Nucleus accumbens (tissue), 56 donors: ENCODE data around the gene RPUSD4.

ENCODE experiments used
- DNase-seq, 56 donors: peaks; one replicate each; lab custom pipeline; 2025; lab: John Stamatoyannopoulos, UW

The RPUSD4 gene

GRCh38 chr11:126160345-126161022 lies 51.0 kb downstream of the RPUSD4 start:
- no peak for DNase-seq

DNA sequence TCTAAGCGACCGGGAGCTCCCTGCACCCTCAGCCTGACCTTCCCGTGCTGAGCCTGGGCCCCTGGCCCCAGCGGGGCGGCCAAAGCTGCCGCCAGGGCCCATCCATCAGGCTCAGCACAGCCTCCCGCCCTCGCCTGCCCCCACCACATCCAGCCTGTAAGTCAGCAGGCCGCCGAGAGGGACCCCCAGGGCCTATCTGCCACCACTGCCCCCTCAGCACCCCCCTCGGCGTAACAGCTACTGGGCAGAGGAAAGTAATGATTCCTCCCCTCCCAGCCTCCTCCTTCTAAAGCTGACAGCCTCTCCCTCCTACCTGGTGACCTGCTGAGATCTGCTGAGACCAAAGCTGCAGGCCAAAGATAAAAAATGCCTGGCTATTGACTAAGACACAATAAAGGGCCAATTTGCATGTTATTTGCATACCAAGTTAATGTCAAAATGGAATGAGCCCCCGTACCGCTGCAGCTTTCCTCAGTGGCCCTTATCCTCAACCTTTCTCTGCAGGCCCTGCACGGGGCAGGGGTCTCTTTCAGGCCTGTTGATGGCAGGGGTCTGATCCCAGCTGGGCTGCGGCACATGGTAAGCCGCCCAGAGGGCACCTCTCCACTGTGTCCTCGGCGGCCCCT lies 51.6 kb downstream of the RPUSD4 start:
- DNase-seq: no peak

DNA sequence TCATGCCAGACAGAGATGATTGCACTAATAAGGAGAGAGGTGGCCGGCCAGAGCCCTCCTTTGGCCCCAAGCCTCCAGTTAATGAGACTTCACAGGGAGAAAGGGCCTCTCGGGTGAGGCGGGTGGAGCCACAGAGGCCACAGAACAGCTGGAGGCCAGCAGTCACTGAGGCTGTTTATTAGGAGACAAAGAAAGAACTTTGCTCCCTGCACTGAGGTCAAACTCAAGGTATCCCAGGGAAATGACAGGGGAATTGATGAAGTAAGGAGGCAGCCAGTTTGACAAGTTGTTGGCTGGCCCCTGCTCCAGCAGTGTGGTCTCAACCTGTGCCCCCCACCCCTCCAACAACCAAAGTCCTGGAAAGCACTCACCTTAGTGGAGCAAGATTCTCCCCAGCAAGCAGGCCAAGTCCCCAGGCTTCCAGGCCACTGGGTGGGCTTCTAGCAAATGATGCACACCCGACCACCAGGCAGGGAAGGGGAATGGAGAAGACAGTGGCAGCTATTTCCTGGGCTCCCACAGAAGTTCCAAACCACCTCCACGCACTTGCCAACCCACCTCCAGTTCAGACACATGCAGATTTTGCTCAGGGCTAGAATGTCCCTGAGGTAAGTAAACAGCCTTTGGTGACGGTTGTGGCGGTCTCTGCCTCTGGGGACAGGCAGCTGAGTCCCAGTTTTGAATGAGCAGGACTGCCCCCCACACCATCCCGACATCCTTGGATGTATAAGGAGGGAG lies 53.2 kb downstream of the RPUSD4 start:
- no peak for DNase-seq

DNA sequence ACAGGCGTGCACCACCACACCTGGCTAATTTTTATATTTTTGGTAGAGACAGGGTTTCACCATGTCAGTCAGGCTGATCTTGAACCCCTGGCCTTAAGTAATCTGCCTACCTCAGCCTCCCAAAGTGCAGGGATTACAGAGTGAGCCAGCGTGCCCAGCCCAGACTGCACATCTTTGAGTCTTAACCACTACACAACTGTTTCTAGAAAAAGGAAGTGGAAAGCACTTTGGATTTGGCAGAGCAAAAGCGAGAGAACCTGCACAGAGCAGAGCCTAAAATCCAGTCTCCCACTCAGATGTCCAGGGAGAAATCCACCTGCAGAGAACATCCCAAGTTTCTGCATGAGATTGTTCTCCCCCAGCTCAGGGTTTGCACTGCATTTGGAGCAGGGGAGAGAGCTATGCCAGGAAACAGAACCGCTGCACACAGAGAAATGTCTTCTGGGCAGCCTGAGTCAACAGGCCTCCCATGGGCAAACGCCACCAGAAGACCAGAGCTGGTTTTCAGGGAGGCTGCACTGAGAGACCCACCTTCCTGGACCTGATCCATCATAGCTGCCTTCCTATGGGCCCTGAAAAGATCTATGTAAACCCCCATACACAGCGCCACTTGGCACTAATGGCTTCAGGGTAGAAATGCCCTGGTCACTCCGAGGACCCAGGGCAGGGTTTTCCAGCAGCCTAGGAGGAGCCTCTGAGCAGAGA lies 54.0 kb downstream of the RPUSD4 start:
- DNase-seq: no peak

DNA sequence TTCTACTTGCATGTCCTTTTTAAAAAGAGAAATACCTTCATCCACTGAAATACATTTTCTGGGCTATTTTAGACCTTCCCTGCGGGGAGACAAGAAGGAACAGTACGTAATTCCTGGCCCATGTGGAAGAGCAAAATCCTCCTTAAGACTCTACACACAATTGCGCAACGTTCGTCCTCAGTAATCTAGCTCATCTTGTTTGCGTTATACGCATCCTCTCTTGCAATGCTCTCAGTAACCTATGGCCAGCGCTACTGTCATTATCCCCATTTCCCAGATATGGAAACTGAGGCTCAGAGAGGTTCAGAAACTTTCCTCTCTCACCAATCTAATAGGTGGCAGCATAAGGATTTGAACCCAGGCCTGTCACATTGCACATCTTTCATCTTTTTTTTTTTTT lies 54.6 kb downstream of the RPUSD4 start:
- no peak for DNase-seq

- no peak for DNase-seq
These were observed 55.9 kb downstream of the RPUSD4 start for GRCh38 chr11:126155402-126156187.

DNA sequence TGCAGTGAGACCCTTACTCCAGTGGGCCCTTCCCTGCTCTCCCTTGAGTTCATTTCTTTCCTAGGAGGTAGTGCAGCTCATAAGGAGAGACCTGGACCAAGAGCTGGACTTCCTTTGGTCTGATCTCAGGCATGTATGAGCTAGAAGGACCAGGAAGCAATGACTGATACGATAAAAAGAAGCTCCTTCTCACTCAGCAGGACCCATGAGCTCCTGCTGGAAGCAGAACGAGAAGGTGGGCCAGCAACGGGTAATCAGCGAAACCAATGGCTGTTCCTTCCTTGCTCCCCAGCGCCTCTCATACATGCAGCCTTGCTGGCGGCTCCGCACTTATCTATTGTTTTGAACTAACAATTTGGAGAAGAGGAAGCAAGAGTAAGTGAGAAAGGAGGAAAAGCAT lies 56.8 kb downstream of the RPUSD4 start:
- no peak for DNase-seq

GRCh38 chr11:126153972-126154371 lies 57.5 kb downstream of the RPUSD4 start:
- DNase-seq: no peak

DNA sequence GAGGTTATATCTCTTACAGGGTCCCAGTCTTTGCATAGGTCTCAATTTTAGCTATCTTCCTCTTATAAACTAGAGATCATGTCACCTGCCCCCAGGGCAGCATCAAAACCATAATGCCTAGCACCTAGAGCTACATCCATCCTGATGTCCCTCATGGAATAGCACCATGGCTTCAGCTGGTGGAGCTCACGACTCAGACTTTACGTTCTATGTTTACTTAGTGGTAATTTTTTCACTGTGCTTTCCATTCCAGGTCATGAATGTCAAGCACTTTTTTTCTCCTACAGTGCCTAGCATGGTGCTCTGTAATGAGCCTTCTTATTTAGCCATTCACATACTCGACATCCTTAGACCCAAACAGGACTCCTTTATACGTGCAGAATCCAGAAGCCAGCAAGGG lies 58.4 kb downstream of the RPUSD4 start:
- no peak for DNase-seq

- no peak for DNase-seq
These were observed 58.9 kb downstream of the RPUSD4 start for GRCh38 chr11:126152586-126152985.

- no peak for DNase-seq
These were observed 59.3 kb downstream of the RPUSD4 start for GRCh38 chr11:126152152-126152551.
